ENCODE data around the gene MYO1H.

The MYO1H gene

DNA sequence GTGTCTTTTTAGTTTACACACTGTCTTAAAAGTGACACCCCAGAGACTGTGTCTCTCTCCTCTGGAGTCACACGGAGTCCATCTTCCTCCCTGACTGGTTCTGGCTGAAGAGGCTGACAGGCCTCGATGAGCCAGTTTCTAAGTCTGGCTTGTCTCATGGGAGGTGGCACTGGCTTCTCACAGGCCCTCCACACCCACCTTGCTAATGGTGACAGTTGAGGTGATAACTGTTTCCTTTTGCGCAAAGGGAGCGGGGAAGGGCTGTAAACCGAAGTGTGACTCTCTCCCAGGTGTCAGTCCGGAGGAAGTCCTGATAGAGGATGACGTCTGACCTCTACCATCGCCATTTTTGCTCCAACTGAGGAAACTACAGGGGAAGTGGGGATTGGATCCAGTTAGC is 99.2 kb downstream of the MYO1H start:
- no peak overlapping the region for H3K27ac ChIP-seq (replicated peaks)
- no peak overlapping the region for H3K4me3 ChIP-seq (replicated peaks; ENCODE audit: insufficient read depth, low read length)
- DNase-seq (ENCODE audit: low read depth in 1 of 2, low spot score in 1 of 2), result no peak
- H3K27me3 ChIP-seq (ENCODE audit: insufficient read depth, poor library complexity, severe bottlenecking), result no peaks in the 10 kb centered on the region
- TF ChIP-seq GABPA (IDR thresholded peaks at IDR 0.05; ENCODE audit: low read depth) (no peak), SPI1 (IDR thresholded peaks at IDR 0.05; ENCODE audit: borderline replicate concordance, low read depth) (no peak), POLR2AphosphoS5 (IDR thresholded peaks at IDR 0.05; ENCODE audit: low read depth) (no peak)
- TF ChIP-seq, protein P1, sequence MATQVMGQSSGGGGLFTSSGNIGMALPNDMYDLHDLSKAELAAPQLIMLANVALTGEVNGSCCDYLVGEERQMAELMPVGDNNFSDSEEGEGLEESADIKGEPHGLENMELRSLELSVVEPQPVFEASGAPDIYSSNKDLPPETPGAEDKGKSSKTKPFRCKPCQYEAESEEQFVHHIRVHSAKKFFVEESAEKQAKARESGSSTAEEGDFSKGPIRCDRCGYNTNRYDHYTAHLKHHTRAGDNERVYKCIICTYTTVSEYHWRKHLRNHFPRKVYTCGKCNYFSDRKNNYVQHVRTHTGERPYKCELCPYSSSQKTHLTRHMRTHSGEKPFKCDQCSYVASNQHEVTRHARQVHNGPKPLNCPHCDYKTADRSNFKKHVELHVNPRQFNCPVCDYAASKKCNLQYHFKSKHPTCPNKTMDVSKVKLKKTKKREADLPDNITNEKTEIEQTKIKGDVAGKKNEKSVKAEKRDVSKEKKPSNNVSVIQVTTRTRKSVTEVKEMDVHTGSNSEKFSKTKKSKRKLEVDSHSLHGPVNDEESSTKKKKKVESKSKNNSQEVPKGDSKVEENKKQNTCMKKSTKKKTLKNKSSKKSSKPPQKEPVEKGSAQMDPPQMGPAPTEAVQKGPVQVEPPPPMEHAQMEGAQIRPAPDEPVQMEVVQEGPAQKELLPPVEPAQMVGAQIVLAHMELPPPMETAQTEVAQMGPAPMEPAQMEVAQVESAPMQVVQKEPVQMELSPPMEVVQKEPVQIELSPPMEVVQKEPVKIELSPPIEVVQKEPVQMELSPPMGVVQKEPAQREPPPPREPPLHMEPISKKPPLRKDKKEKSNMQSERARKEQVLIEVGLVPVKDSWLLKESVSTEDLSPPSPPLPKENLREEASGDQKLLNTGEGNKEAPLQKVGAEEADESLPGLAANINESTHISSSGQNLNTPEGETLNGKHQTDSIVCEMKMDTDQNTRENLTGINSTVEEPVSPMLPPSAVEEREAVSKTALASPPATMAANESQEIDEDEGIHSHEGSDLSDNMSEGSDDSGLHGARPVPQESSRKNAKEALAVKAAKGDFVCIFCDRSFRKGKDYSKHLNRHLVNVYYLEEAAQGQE (IDR thresholded peaks at IDR 0.05; ENCODE audit: insufficient replicate concordance, low read depth), result no peak
- TF ChIP-seq, protein P2, sequence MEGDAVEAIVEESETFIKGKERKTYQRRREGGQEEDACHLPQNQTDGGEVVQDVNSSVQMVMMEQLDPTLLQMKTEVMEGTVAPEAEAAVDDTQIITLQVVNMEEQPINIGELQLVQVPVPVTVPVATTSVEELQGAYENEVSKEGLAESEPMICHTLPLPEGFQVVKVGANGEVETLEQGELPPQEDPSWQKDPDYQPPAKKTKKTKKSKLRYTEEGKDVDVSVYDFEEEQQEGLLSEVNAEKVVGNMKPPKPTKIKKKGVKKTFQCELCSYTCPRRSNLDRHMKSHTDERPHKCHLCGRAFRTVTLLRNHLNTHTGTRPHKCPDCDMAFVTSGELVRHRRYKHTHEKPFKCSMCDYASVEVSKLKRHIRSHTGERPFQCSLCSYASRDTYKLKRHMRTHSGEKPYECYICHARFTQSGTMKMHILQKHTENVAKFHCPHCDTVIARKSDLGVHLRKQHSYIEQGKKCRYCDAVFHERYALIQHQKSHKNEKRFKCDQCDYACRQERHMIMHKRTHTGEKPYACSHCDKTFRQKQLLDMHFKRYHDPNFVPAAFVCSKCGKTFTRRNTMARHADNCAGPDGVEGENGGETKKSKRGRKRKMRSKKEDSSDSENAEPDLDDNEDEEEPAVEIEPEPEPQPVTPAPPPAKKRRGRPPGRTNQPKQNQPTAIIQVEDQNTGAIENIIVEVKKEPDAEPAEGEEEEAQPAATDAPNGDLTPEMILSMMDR (IDR thresholded peaks at IDR 0.05; ENCODE audit: insufficient read depth, low read length), result no peak

DNA sequence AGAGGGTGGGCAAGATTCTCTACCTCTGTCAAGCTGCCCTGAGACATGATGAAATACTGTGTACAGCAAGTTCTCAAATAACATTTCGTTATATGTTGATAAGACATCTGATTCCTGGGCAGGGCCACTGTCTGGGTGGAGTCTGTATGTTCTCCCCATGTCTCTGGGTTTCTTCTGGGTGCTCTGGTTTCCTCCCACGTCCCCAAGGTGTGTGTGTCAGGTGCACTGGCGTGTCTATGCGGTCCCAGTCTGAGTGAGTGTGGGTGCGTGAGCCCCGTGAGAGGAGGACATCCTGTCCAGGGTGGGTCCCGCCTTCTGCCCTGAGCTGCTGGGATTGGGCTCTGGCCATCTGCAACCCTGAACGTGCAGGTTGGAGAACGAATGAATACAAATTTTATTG is 99.8 kb downstream of the MYO1H start:
- Histone ChIP-seq H3K27ac (replicated peaks) (no peak overlapping the region), H3K27me3 (ENCODE audit: insufficient read depth, poor library complexity, severe bottlenecking) (no peaks in the 10 kb centered on the region), H3K4me3 (replicated peaks; ENCODE audit: insufficient read depth, low read length) (no peak overlapping the region)
- DNase-seq (ENCODE audit: low read depth in 1 of 2, low spot score in 1 of 2), result no peak
- TF ChIP-seq SPI1 (IDR thresholded peaks at IDR 0.05; ENCODE audit: borderline replicate concordance, low read depth) (no peak), POLR2AphosphoS5 (IDR thresholded peaks at IDR 0.05; ENCODE audit: low read depth) (no peak)
- TF ChIP-seq, protein P1 (IDR thresholded peaks at IDR 0.05; ENCODE audit: insufficient replicate concordance, low read depth), result no peak

DNA sequence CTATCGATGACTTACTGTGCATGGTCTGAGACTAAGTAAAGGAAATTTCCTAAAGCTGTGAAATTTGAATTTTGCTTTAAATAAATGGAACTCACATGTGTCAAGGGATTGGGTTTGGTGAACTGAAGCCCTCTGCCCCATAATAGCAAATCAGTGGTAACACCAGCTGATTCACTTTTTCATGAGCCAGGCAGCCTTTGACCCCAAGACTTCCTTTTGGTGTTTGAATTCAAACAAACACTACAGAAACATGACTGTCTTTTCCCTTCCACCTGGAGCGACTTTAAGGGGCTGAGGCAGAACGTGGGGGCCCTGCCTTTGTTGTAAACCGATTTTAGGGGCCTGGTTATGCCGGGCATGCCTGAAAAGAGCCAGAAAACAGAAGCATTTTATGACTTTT is 100.6 kb downstream of the MYO1H start:
- no peaks in the 10 kb centered on the region for H3K27me3 ChIP-seq (ENCODE audit: insufficient read depth, poor library complexity, severe bottlenecking)
- H3K27ac ChIP-seq (replicated peaks), result no peak overlapping the region
- DNase-seq (ENCODE audit: low read depth in 1 of 2, low spot score in 1 of 2), result no peak
- no peak overlapping the region for H3K4me3 ChIP-seq (replicated peaks; ENCODE audit: insufficient read depth, low read length)
- TF ChIP-seq POLR2AphosphoS5 (IDR thresholded peaks at IDR 0.05; ENCODE audit: low read depth), result no peak
- TF ChIP-seq GABPA (IDR thresholded peaks at IDR 0.05; ENCODE audit: low read depth), result no peak
- TF ChIP-seq SPI1 (IDR thresholded peaks at IDR 0.05; ENCODE audit: borderline replicate concordance, low read depth), result no peak
- TF ChIP-seq, protein P2 (IDR thresholded peaks at IDR 0.05; ENCODE audit: insufficient read depth, low read length), result no peak
- TF ChIP-seq, protein P1 (IDR thresholded peaks at IDR 0.05; ENCODE audit: insufficient replicate concordance, low read depth), result no peak
